SK-N-SH treated with all-trans-retinoic acid at 6 μM for 48 hours (cell line): ENCODE measurements around the gene ADARB2.

Experiments used
- ATAC-seq: fragments of 200-7000 bp; cut with Tn5 transposase; 3 replicates; pipeline ENCODE4 v1.9.1; 2020; ENCODE audit warnings: mild to moderate bottlenecking, moderate library complexity
- ARNTL ChIP-seq: fragments of 450-650 bp; formaldehyde crosslinking; IDR thresholded peaks from 2 replicates; pipeline ENCODE4 v1.5.0; 2020; ENCODE audit warnings: low read depth, mild to moderate bottlenecking, moderate library complexity, borderline replicate concordance
- BACH2 ChIP-seq: fragments of 250-450 bp; sonication (Bioruptor Pico); IDR thresholded peaks from 2 replicates; pipeline ENCODE4 v1.9.0; 2021; ENCODE audit warnings: mild to moderate bottlenecking, borderline replicate concordance
- CSDC2 ChIP-seq: fragments of 250-450 bp; sonication (Bioruptor Pico); IDR thresholded peaks from 2 replicates; pipeline ENCODE4 v1.5.0; 2020; ENCODE audit warnings: mild to moderate bottlenecking, moderate library complexity
- ESRRG ChIP-seq: fragments of 250-450 bp; sonication (Bioruptor Pico); IDR thresholded peaks from 2 replicates; pipeline ENCODE4 v1.6.1; 2021; ENCODE audit warnings: mild to moderate bottlenecking
- GLIS3 ChIP-seq: fragments of 250-450 bp; sonication (Bioruptor Pico); IDR thresholded peaks from 2 replicates; pipeline ENCODE4 v1.5.0; 2020; ENCODE audit warnings: mild to moderate bottlenecking, moderate library complexity
- ISL1 ChIP-seq: fragments of 250-450 bp; sonication (Bioruptor Pico); IDR thresholded peaks from 2 replicates; pipeline ENCODE4 v2.1.2; 2022; ENCODE audit warnings: mild to moderate bottlenecking, moderate library complexity
- PPARA ChIP-seq: fragments of 250-450 bp; sonication (Bioruptor Pico); IDR thresholded peaks from 2 replicates; pipeline ENCODE4 v1.5.0; 2020; ENCODE audit warnings: mild to moderate bottlenecking, borderline replicate concordance
- RARB ChIP-seq: fragments of 250-450 bp; sonication (Bioruptor Pico); IDR thresholded peaks from 2 replicates; pipeline ENCODE4 v1.8.0; 2021; ENCODE audit warnings: mild to moderate bottlenecking, moderate library complexity
- SNAI2 ChIP-seq: fragments of 250-450 bp; sonication (Bioruptor Pico); IDR thresholded peaks from 2 replicates; pipeline ENCODE4 v1.5.0; 2020; ENCODE audit warnings: mild to moderate bottlenecking, moderate library complexity
- TCF4 ChIP-seq: fragments of 250-450 bp; sonication (Bioruptor Pico); IDR thresholded peaks from 2 replicates; pipeline ENCODE4 v1.8.0; 2021; ENCODE audit warnings: mild to moderate bottlenecking, moderate library complexity, borderline replicate concordance
- TOX ChIP-seq: fragments of 250-450 bp; sonication (Bioruptor Pico); IDR thresholded peaks from 2 replicates; pipeline ENCODE4 v1.8.0; 2021; ENCODE audit warnings: mild to moderate bottlenecking, moderate library complexity, borderline replicate concordance
- ZC3H10 ChIP-seq: fragments of 250-450 bp; sonication (Bioruptor Pico); IDR thresholded peaks from 2 replicates; pipeline ENCODE4 v1.5.1; 2021; ENCODE audit warnings: mild to moderate bottlenecking, moderate library complexity
- ZFP3 ChIP-seq: fragments of 250-450 bp; sonication (Bioruptor Pico); IDR thresholded peaks from 2 replicates; pipeline ENCODE4 v1.5.0; 2020; ENCODE audit warnings: mild to moderate bottlenecking, moderate library complexity
- ZFP30 ChIP-seq: fragments of 450-650 bp; formaldehyde crosslinking; IDR thresholded peaks from 2 replicates; pipeline ENCODE4 v1.5.0; 2022; ENCODE audit warnings: mild to moderate bottlenecking, moderate library complexity
- ZNF565 ChIP-seq: fragments of 450-650 bp; formaldehyde crosslinking; conservative IDR thresholded peaks from 2 replicates; pipeline ENCODE4 v1.5.0; 2020; ENCODE audit warnings: low read depth, mild to moderate bottlenecking, moderate library complexity
- ZNF70 ChIP-seq: fragments of 450-650 bp; formaldehyde crosslinking; IDR thresholded peaks from 2 replicates; pipeline ENCODE4 v1.5.0; 2020; ENCODE audit warnings: mild to moderate bottlenecking, moderate library complexity
- TF ChIP-seq, protein P1 (sequence below): fragments of 250-450 bp; sonication (Bioruptor Pico); IDR thresholded peaks from 2 replicates; pipeline ENCODE4 v1.8.0; 2021; ENCODE audit warnings: low read depth, mild to moderate bottlenecking, moderate library complexity, borderline replicate concordance
- TF ChIP-seq, protein P2 (sequence below): fragments of 250-450 bp; sonication (Bioruptor Pico); IDR thresholded peaks from 2 replicates; pipeline ENCODE4 v1.5.0; 2020; ENCODE audit warnings: mild to moderate bottlenecking, moderate library complexity
- TF ChIP-seq, protein P3 (sequence below): fragments of 250-450 bp; sonication (Bioruptor Pico); IDR thresholded peaks from 2 replicates; pipeline ENCODE4 v1.8.0; 2020; ENCODE audit warnings: mild to moderate bottlenecking, moderate library complexity, borderline replicate concordance
- TF ChIP-seq, protein P4 (sequence below): fragments of 250-450 bp; sonication (Bioruptor Pico); IDR thresholded peaks from 2 replicates; pipeline ENCODE4 v1.5.1; 2021; ENCODE audit warnings: mild to moderate bottlenecking, moderate library complexity
- TF ChIP-seq, protein P5 (sequence below): fragments of 250-450 bp; sonication (Bioruptor Pico); IDR thresholded peaks from 2 replicates; pipeline ENCODE4 v1.5.1; 2020; ENCODE audit warnings: low read depth, mild to moderate bottlenecking, moderate library complexity

Gene ADARB2

DNA sequence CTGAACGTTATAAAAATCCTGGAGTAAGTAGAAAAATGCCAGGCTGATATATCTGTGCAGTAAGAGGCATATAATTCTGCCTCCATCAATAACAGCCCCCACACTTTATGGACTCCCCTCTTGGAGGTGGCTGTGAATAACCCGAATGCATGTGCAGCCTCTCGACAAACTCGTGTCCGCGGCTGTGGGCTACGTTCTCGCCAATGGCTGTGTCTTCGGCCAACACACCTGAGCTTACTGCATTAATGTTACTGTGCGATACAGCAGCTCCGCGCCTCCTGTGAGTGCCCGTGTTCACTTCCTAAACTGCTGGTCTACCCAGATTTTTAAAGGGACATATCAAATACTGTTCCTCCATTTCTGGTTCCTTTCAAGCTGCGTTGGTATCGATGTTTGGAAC lies 209.4 kb downstream of the ADARB2 start:
- no peak for ATAC-seq
- TF ChIP-seq ZC3H10 (CRISPR knock-in tag) (no peak), ESRRG (CRISPR knock-in tag) (no peak), GLIS3 (CRISPR knock-in tag) (no peak), ISL1 (CRISPR knock-in tag) (no peak), BACH2 (CRISPR knock-in tag) (no peak), ZFP3 (CRISPR knock-in tag) (no peak), SNAI2 (CRISPR knock-in tag) (no peak), PPARA (CRISPR knock-in tag) (no peak), TOX (no peak), RARB (CRISPR knock-in tag) (no peak), ZNF70 (CRISPR knock-in tag) (no peak), TCF4 (CRISPR knock-in tag) (no peak), ARNTL (no peak)
- TF ChIP-seq, protein P1, sequence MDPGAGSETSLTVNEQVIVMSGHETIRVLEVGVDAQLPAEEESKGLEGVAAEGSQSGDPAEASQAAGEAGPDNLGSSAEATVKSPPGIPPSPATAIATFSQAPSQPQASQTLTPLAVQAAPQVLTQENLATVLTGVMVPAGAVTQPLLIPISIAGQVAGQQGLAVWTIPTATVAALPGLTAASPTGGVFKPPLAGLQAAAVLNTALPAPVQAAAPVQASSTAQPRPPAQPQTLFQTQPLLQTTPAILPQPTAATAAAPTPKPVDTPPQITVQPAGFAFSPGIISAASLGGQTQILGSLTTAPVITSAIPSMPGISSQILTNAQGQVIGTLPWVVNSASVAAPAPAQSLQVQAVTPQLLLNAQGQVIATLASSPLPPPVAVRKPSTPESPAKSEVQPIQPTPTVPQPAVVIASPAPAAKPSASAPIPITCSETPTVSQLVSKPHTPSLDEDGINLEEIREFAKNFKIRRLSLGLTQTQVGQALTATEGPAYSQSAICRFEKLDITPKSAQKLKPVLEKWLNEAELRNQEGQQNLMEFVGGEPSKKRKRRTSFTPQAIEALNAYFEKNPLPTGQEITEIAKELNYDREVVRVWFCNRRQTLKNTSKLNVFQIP (CRISPR knock-in tag), result no peak
- TF ChIP-seq, protein P2, sequence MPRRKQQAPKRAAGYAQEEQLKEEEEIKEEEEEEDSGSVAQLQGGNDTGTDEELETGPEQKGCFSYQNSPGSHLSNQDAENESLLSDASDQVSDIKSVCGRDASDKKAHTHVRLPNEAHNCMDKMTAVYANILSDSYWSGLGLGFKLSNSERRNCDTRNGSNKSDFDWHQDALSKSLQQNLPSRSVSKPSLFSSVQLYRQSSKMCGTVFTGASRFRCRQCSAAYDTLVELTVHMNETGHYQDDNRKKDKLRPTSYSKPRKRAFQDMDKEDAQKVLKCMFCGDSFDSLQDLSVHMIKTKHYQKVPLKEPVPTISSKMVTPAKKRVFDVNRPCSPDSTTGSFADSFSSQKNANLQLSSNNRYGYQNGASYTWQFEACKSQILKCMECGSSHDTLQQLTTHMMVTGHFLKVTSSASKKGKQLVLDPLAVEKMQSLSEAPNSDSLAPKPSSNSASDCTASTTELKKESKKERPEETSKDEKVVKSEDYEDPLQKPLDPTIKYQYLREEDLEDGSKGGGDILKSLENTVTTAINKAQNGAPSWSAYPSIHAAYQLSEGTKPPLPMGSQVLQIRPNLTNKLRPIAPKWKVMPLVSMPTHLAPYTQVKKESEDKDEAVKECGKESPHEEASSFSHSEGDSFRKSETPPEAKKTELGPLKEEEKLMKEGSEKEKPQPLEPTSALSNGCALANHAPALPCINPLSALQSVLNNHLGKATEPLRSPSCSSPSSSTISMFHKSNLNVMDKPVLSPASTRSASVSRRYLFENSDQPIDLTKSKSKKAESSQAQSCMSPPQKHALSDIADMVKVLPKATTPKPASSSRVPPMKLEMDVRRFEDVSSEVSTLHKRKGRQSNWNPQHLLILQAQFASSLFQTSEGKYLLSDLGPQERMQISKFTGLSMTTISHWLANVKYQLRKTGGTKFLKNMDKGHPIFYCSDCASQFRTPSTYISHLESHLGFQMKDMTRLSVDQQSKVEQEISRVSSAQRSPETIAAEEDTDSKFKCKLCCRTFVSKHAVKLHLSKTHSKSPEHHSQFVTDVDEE (CRISPR knock-in tag), result no peak
- TF ChIP-seq, protein P3, sequence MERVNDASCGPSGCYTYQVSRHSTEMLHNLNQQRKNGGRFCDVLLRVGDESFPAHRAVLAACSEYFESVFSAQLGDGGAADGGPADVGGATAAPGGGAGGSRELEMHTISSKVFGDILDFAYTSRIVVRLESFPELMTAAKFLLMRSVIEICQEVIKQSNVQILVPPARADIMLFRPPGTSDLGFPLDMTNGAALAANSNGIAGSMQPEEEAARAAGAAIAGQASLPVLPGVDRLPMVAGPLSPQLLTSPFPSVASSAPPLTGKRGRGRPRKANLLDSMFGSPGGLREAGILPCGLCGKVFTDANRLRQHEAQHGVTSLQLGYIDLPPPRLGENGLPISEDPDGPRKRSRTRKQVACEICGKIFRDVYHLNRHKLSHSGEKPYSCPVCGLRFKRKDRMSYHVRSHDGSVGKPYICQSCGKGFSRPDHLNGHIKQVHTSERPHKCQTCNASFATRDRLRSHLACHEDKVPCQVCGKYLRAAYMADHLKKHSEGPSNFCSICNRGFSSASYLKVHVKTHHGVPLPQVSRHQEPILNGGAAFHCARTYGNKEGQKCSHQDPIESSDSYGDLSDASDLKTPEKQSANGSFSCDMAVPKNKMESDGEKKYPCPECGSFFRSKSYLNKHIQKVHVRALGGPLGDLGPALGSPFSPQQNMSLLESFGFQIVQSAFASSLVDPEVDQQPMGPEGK, result no peak

DNA sequence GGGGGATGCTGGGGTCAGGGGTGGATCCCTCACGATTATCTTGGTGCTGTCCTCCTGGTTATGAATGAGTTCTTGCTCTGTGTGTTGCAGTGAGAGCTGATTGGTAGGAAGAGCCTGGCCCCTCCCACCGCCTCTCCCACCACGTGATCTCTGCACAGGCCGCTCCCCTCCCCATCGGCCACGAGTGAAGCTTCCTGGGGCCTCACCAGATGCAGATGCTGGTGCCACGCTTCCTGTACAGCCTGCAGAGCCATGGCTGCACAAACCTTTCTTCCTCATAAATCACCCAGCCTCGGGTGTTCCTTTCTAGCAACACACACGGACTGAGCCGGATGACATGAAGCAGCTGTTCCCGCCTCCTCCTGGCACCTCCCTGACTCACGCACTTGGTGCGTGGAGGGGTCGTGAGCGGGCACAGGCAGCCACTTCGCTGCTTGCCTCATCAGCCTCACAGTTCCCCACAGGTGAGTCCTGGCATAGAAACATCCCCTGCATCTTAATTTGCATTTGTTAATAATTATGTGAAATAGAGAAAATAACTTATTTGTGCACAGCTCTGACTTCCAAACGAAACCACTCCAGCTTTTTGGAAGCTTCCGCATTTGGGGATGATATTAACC lies 210.8 kb downstream of the ADARB2 start:
- TF ChIP-seq, protein P3, result no peak
- no peak for TF ChIP-seq ZNF565 (CRISPR knock-in tag)
- TF ChIP-seq TCF4 (CRISPR knock-in tag), result no peak
- TF ChIP-seq, protein P4, sequence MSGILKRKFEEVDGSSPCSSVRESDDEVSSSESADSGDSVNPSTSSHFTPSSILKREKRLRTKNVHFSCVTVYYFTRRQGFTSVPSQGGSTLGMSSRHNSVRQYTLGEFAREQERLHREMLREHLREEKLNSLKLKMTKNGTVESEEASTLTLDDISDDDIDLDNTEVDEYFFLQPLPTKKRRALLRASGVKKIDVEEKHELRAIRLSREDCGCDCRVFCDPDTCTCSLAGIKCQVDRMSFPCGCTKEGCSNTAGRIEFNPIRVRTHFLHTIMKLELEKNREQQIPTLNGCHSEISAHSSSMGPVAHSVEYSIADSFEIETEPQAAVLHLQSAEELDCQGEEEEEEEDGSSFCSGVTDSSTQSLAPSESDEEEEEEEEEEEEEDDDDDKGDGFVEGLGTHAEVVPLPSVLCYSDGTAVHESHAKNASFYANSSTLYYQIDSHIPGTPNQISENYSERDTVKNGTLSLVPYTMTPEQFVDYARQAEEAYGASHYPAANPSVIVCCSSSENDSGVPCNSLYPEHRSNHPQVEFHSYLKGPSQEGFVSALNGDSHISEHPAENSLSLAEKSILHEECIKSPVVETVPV (CRISPR knock-in tag), result no peak
- no peak for TF ChIP-seq ZFP30
- TF ChIP-seq, protein P1 (CRISPR knock-in tag), result no peak
- TF ChIP-seq, protein P5, sequence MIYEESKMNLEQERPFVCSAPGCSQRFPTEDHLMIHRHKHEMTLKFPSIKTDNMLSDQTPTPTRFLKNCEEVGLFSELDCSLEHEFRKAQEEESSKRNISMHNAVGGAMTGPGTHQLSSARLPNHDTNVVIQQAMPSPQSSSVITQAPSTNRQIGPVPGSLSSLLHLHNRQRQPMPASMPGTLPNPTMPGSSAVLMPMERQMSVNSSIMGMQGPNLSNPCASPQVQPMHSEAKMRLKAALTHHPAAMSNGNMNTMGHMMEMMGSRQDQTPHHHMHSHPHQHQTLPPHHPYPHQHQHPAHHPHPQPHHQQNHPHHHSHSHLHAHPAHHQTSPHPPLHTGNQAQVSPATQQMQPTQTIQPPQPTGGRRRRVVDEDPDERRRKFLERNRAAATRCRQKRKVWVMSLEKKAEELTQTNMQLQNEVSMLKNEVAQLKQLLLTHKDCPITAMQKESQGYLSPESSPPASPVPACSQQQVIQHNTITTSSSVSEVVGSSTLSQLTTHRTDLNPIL, result no peak
- TF ChIP-seq CSDC2 (CRISPR knock-in tag), result no peak
- no peak for TF ChIP-seq PPARA (CRISPR knock-in tag)
- no peak for TF ChIP-seq ESRRG (CRISPR knock-in tag)
- no peak for TF ChIP-seq ARNTL
- TF ChIP-seq TOX, result no peak
- TF ChIP-seq ZNF70 (CRISPR knock-in tag), result no peak
- TF ChIP-seq, all 23 proteins: peak for 0
- no peak for ATAC-seq
